Measurements from ENCODE around the gene APOBEC3A.

- TF ChIP-seq CTCF (IDR thresholded peaks at IDR 0.05; ENCODE audit: insufficient read depth, low read length, poor library complexity, severe bottlenecking) (no peak), EZH2phosphoT487 (conservative IDR thresholded peaks at IDR 0.05; ENCODE audit: low read length) (no peak)
Measured at GRCh38 chr22:38966942-38967341, 9.5 kb downstream of the APOBEC3A start.
